B cell (primary cell): ENCODE measurements around the gene METAP1D. TPM values are rescaled to one million over a fixed set of nuclear protein-coding genes. Genes with fewer than 3 reads are reported as not detected.

Experiments
- ATAC-seq: fragments of 200-7000 bp; cut with Tn5 transposase; one replicate; pipeline ENCODE4 v1.10.0; 2021; ENCODE audit warnings: low read depth, mild to moderate bottlenecking, moderate number of reproducible peaks, moderate library complexity
- CTCF ChIA-PET: fragments of 350-600 bp; sonication (Branson Sonifier 250); formaldehyde crosslinking; loops from one replicate; lab custom pipeline; 2021; ENCODE audit warnings: antibody characterized with exemption, inconsistent platforms; lab: Charles Lee
- POLR2A ChIA-PET: fragments of 350-600 bp; sonication (Branson Sonifier 250); formaldehyde crosslinking; loops from one replicate; lab custom pipeline; 2021; ENCODE audit warnings: antibody characterized with exemption; lab: Charles Lee
- DNase-seq: peaks from one replicate; pipeline ENCODE4 v3.0.0; 2013
- H2AFZ ChIP-seq: 2 replicates; pipeline ENCODE4 v1.6.1; 2012; ENCODE audit warnings: mild to moderate bottlenecking, low read depth, low read length; ENCODE audit not compliant: insufficient read depth, poor library complexity, severe bottlenecking
- H3K27ac ChIP-seq, 2 donors: 1 replicate in 1 of 2; 2 replicates in 1 of 2; pipeline ENCODE4 v1.5.1; 2012 to 2013; ENCODE audit warnings: low read length in 2 of 2, mild to moderate bottlenecking in 2 of 2, moderate library complexity in 1 of 2
- H3K27me3 ChIP-seq, 4 experiments: fragments of 200-600 bp in 1 of 4; sonication (generic) in 1 of 4; replicated peaks in 1 of 4; 1 replicate in 2 of 4; 2 replicates in 2 of 4; pipeline versions ENCODE4 v1.6.1 to v1.7.0; 2013 to 2016; ENCODE audit warnings: low read length in 3 of 4, mild to moderate bottlenecking in 2 of 4, mixed read lengths in 1 of 4, moderate library complexity in 1 of 4; ENCODE audit not compliant: insufficient read depth in 4 of 4, control insufficient read depth in 3 of 4; ENCODE audit errors: control extremely low read depth in 1 of 4
- H3K36me3 ChIP-seq, 2 experiments: replicated peaks in 1 of 2; 1 replicate in 1 of 2; 2 replicates in 1 of 2; pipeline versions ENCODE4 v1.6.1 to v1.7.1; 2013; ENCODE audit warnings: low read length in 1 of 2; ENCODE audit not compliant: insufficient read depth in 2 of 2, control insufficient read depth in 1 of 2; ENCODE audit errors: control extremely low read depth in 1 of 2, extremely low read depth in 1 of 2
- H3K4me1 ChIP-seq, 2 donors: fragments of 200-600 bp in 1 of 2; sonication (generic) in 1 of 2; 1 replicate in 1 of 2; 2 replicates in 1 of 2; pipeline versions ENCODE4 v1.5.1 to v1.6.1; 2013 to 2017; ENCODE audit warnings: low read length in 2 of 2; ENCODE audit not compliant: control insufficient read depth in 2 of 2, insufficient read depth in 2 of 2
- H3K4me2 ChIP-seq: replicated peaks from 2 replicates; pipeline ENCODE3; 2012; ENCODE audit warnings: mild to moderate bottlenecking, low read depth, low read length; ENCODE audit not compliant: poor library complexity, severe bottlenecking
- H3K4me3 ChIP-seq, 5 experiments: fragments of 200-600 bp in 1 of 5; sonication (generic) in 1 of 5; 1 replicate in 3 of 5; 2 replicates in 2 of 5; pipeline versions ENCODE4 v1.5.1 to v1.7.0; 2011 to 2016; ENCODE audit warnings: low read length in 4 of 5, mild to moderate bottlenecking in 4 of 5, low read depth in 2 of 5, control low read depth in 1 of 5, moderate library complexity in 1 of 5; ENCODE audit not compliant: insufficient read depth in 1 of 5; ENCODE audit errors: control extremely low read depth in 1 of 5, extremely low read depth in 1 of 5
- H3K79me2 ChIP-seq: fragments of 200-600 bp; sonication (generic); one replicate; pipeline ENCODE4 v1.6.0; 2016; ENCODE audit warnings: low read length; ENCODE audit not compliant: control insufficient read depth, insufficient read depth
- H3K9ac ChIP-seq: fragments of 200-600 bp; sonication (generic); 2 replicates; pipeline ENCODE4 v1.6.1; 2017; ENCODE audit warnings: mild to moderate bottlenecking, low read length, moderate library complexity
- H3K9me3 ChIP-seq, 3 donors: one replicate each; pipeline versions ENCODE4 v1.6.1 to v1.7.1; 2013; ENCODE audit warnings: low read length in 2 of 3; ENCODE audit not compliant: control insufficient read depth in 2 of 3, insufficient read depth in 1 of 3; ENCODE audit errors: control extremely low read depth in 1 of 3
- H4K20me1 ChIP-seq: 2 replicates; pipeline ENCODE4 v1.6.0; 2012; ENCODE audit warnings: mild to moderate bottlenecking, low read length; ENCODE audit not compliant: insufficient read depth, control insufficient read depth, poor library complexity, severe bottlenecking
- H3K27ac Mint-ChIP-seq: one replicate; pipeline ENCODE4 v1.8.0; 2021; ENCODE audit warnings: mixed read lengths
- H3K27me3 Mint-ChIP-seq: one replicate; pipeline ENCODE4 v1.8.0; 2021; ENCODE audit warnings: mixed read lengths
- H3K4me1 Mint-ChIP-seq: one replicate; pipeline ENCODE4 v1.8.0; 2021; ENCODE audit warnings: mixed read lengths
- H3K4me3 Mint-ChIP-seq: one replicate; pipeline ENCODE4 v1.8.0; 2021; ENCODE audit warnings: mixed read lengths
- H3K9me3 Mint-ChIP-seq: one replicate; pipeline ENCODE4 v1.8.0; 2022; ENCODE audit warnings: mixed read lengths; ENCODE audit not compliant: insufficient read depth
- EZH2 ChIP-seq: IDR thresholded peaks from 2 replicates; pipeline ENCODE4 v1.6.1; 2012; ENCODE audit warnings: borderline replicate concordance, low read depth, mild to moderate bottlenecking, moderate library complexity, low read length; ENCODE audit not compliant: insufficient read depth, poor library complexity, severe bottlenecking
- WGBS: methylation state at CpG from one replicate; pipeline ENCODE4 v1.1.5; 2013; ENCODE audit warnings: missing lambda C conversion rate; ENCODE audit not compliant: insufficient coverage; 5-methylcytosine and 5-hydroxymethylcytosine counted together
- intact Hi-C: fragments of 100-400 bp; cut with micrococcal nuclease; formaldehyde crosslinking; loops from one replicate; pipeline ENCODE4 v1.10.0; 2022
- polyA plus RNA-seq: library from polyadenylated mRNA; depleted of rRNA; stranded (reverse); fragments of >200 nt; gene quantifications from 2 replicates; pipeline ENCODE4 v1.2.3, GENCODE V29; 2012
- total RNA-seq, 2 donors: library from RNA; stranded (reverse); fragments of 120-200 nt in 1 of 2; gene quantifications; 1 replicate in 1 of 2; 2 replicates in 1 of 2; pipeline versions ENCODE4 v1.2.3 to v1.2.4, GENCODE V29; 2013 to 2022
- TF ChIP-seq, protein P1 (sequence below): fragments of 200-600 bp; IDR thresholded peaks from one replicate; pipeline ENCODE4 v1.8.0; 2022; ENCODE audit warnings: antibody characterized with exemption, mild to moderate bottlenecking

Gene METAP1D
- total and polyA plus RNA-seq, 2 donors (not counting 1 experiment from before 2014, with no cell fraction given), result 7.8 to 8.9 TPM

- no peak overlapping the region for H3K9ac ChIP-seq
- DNase-seq, result no peak
- H3K4me1 ChIP-seq, result no peaks in the 10 kb centered on the region
- no peaks in the 10 kb centered on the region for H3K9me3 Mint-ChIP-seq
- no peak overlapping the region for H3K4me3 Mint-ChIP-seq
- intact Hi-C loops, result no loop called here
- H3K36me3 ChIP-seq, result no peaks in the 10 kb centered on the region
- peaks cover 26% of the 10 kb centered on the region for H3K27me3 Mint-ChIP-seq
- ChIA-PET POLR2A (no interaction called here), CTCF (no interaction called here)
- no peak overlapping the region for H3K27ac ChIP-seq
- H3K79me2 ChIP-seq, result no peaks in the 10 kb centered on the region
- H2AFZ ChIP-seq, result no peak overlapping the region
- no peaks in the 10 kb centered on the region for H3K4me1 Mint-ChIP-seq
- H3K4me2 ChIP-seq, result no peak overlapping the region
- no peak overlapping the region for H3K27ac Mint-ChIP-seq
- H3K27me3 ChIP-seq, result peaks cover 0 to 13% (median 7%) of the 10 kb centered on the region in 4 experiments
- TF ChIP-seq, protein P1, sequence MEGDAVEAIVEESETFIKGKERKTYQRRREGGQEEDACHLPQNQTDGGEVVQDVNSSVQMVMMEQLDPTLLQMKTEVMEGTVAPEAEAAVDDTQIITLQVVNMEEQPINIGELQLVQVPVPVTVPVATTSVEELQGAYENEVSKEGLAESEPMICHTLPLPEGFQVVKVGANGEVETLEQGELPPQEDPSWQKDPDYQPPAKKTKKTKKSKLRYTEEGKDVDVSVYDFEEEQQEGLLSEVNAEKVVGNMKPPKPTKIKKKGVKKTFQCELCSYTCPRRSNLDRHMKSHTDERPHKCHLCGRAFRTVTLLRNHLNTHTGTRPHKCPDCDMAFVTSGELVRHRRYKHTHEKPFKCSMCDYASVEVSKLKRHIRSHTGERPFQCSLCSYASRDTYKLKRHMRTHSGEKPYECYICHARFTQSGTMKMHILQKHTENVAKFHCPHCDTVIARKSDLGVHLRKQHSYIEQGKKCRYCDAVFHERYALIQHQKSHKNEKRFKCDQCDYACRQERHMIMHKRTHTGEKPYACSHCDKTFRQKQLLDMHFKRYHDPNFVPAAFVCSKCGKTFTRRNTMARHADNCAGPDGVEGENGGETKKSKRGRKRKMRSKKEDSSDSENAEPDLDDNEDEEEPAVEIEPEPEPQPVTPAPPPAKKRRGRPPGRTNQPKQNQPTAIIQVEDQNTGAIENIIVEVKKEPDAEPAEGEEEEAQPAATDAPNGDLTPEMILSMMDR, result no peak
- TF ChIP-seq EZH2, result no peak
- H3K9me3 ChIP-seq, result no peaks in the 10 kb centered on the region
- ATAC-seq, result no peak
- no peaks in the 10 kb centered on the region for H4K20me1 ChIP-seq
- no peak overlapping the region for H3K4me3 ChIP-seq
These were observed 119.3 kb downstream of the METAP1D start for GRCh38 chr2:172119089-172119488.

DNA sequence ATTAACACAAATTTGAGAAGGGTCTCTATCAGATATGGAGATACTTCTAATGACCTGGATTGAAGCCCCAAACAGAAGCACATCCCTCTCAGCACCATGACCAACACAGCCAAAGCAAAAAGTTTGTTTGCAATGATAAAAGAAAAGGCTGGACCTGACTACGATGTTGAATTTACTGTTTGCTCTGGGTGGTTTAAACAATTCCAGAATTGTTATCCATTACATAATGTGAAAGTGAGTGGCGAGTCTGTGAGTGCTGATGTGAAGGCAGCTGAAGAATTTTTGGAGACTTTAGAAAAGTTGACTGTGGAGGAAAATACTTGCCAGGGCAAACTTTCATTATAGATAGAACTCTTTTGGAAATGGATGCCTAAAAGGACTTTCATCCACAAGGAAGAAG is 120.4 kb downstream of the METAP1D start:
- no peak overlapping the region for H2AFZ ChIP-seq
- no peak overlapping the region for H3K27ac ChIP-seq
- WGBS, result no CpG with 5 or more reads among the region's 2 CpGs
- ATAC-seq (no peak), DNase-seq (no peak)
- H3K36me3 ChIP-seq, result no peaks in the 10 kb centered on the region
- no peak overlapping the region for H3K27ac Mint-ChIP-seq
- CTCF ChIA-PET, result interaction anchor here (0.6 kb wide), 1 partner anchor 518 kb away, joined by 3 read pairs; no protein-coding TSS in a partner anchor
- peaks cover 21% of the 10 kb centered on the region for H3K27me3 Mint-ChIP-seq
- no peak overlapping the region for H3K4me3 Mint-ChIP-seq
- H3K4me1 Mint-ChIP-seq, result no peaks in the 10 kb centered on the region
- H3K9ac ChIP-seq, result no peak overlapping the region
- no peak overlapping the region for H3K4me3 ChIP-seq
- no peaks in the 10 kb centered on the region for H3K9me3 ChIP-seq
- peaks cover 0 to 7% (median 5%) of the 10 kb centered on the region in 4 experiments for H3K27me3 ChIP-seq
- no peaks in the 10 kb centered on the region for H3K4me1 ChIP-seq
- POLR2A ChIA-PET, result no interaction called here
- no peaks in the 10 kb centered on the region for H3K9me3 Mint-ChIP-seq
- intact Hi-C loops, result no loop called here
- no peaks in the 10 kb centered on the region for H3K79me2 ChIP-seq
- no peak overlapping the region for H3K4me2 ChIP-seq
- H4K20me1 ChIP-seq, result no peaks in the 10 kb centered on the region
- TF ChIP-seq, protein P1, result no peak
- no peak for TF ChIP-seq EZH2
